ENCODE results near the gene ACLY.

The ACLY gene

DNA sequence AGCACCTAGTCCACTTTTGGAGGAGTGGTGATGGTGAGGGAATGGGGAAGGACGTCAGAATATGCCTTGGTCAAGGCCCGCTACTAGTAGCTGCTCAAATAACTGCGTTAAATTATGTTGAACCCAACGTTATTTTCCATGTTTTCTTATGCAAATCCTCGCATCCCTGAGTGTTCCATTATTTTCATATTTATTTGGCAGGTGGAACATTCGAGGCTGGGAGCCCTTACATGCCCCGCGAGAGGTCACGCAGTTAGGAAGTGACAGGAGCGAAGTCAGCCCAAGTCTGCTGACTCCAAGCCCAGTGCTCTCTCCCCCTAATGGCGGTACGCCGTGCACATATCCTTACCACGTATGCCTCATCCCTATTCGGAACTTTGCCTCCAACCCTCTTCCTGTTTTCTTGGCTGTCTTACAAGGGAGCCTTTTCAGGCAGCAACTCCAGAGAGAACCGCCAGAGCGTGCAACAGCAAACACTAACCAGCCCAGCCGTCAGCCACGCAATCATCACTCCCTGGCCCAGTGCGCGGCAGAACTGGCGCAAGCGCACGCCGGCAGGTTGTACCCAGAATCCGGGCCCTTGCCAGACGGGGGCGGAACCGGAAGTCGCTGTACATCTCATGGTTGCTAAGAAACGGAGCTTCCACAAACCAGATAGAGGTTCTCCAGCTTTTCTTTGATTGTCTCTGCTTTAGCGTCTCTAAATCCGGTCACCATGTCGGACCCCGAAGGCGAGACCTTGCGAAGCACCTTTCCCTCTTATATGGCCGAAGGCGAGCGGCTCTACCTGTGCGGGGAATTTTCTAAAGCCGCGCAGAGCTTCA, 11.5 kb upstream of the ACLY start, which contains the start of gene ODAD4:
Gene ODAD4 (plus strand): TSS at position 609 of the 824 bp plus-strand sequence. CDS start 107 bp downstream, at position 716.
- TF ChIP-seq, protein P1, sequence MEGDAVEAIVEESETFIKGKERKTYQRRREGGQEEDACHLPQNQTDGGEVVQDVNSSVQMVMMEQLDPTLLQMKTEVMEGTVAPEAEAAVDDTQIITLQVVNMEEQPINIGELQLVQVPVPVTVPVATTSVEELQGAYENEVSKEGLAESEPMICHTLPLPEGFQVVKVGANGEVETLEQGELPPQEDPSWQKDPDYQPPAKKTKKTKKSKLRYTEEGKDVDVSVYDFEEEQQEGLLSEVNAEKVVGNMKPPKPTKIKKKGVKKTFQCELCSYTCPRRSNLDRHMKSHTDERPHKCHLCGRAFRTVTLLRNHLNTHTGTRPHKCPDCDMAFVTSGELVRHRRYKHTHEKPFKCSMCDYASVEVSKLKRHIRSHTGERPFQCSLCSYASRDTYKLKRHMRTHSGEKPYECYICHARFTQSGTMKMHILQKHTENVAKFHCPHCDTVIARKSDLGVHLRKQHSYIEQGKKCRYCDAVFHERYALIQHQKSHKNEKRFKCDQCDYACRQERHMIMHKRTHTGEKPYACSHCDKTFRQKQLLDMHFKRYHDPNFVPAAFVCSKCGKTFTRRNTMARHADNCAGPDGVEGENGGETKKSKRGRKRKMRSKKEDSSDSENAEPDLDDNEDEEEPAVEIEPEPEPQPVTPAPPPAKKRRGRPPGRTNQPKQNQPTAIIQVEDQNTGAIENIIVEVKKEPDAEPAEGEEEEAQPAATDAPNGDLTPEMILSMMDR (IDR thresholded peaks at IDR 0.05; ENCODE audit: borderline replicate concordance, control extremely low read depth, extremely low read depth, insufficient read depth, missing control alignments) = no peak
- DNase-seq (ENCODE audit: low spot score) = peak; percentile 96
- in situ Hi-C loops (cut with MboI; ENCODE audit: low sequenced_read_pairs, unreplicated experiment) = no loop called here

DNA sequence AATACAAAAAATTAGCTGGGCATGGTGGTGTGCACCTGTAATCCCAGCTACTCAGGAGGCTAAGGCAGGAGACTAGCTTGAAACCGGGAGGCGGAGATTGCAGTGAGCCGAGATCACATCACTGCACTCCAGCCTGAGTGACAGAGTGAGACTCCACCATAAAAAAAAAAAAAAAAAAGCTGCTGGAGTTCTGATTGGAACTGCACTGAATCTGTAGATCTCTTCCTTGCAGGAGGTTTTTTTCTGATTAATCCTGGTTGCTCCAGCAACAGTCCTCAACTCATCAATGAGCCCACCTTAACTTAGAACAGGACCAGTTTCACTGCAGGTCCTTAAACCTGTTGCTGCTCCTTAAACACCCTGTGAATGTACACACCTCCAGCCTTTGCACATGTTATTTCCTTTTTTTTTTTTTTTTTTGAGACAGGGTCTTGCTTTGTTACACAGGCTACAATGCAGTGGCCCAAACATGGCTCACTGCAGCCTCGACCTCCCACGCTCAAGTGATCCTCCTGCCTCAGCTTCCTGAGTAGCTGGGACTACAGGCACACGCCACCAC, 10.0 kb upstream of the ACLY start:
- no peak for DNase-seq (ENCODE audit: low spot score)
- TF ChIP-seq, protein P1 (IDR thresholded peaks at IDR 0.05; ENCODE audit: borderline replicate concordance, control extremely low read depth, extremely low read depth, insufficient read depth, missing control alignments) = no peak
- in situ Hi-C loops (cut with MboI; ENCODE audit: low sequenced_read_pairs, unreplicated experiment) = no loop called here

DNA sequence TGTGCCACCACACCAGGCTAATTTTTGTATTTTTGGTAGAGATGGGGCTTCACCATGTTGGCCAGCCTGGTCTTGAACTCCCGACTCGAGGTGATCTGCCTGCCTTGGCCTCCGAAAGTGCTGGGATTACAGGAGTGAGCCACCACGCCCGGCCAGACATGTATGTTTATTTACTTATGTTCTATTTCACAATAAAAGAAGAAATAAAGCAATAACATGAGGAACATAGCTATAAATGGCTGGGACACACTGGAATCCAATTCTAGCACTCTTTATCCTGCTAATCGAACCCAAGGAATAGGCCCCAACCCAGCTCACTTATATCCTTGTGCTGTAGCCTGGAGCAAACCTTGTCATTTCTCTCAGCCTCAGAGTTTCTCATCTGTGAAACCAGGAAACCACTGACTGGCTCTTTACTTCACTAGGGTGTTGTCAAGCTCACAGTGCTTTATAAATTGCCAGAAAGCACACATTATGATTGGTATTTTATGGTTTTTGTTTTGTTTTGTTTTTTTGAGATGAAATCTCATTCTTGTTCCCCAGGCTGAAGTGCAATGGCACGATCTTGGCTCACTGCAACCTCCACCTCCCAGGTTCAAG, 7.3 kb upstream of the ACLY start:
- no peak for DNase-seq (ENCODE audit: low spot score)
- TF ChIP-seq, protein P1 (IDR thresholded peaks at IDR 0.05; ENCODE audit: borderline replicate concordance, control extremely low read depth, extremely low read depth, insufficient read depth, missing control alignments) = no peak
- in situ Hi-C loops (cut with MboI; ENCODE audit: low sequenced_read_pairs, unreplicated experiment) = no loop called here

DNA sequence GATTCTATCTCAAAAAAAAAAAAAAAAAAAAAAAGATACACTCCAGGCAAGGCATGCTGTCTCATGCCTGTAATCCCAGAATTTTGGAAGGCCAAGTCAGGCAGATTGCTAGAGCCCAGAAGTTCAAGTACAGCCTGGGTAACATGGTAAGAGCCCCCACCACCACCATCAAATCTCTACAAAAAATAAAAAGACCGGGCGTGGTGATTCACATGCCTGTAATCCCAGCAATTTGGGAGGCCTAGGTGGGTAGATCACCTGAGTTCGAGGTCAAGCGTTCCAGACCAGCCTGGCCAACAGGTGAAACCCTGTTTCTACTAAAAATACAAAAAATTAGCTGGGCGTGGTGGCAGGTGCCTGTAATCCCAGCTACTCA, 1.8 kb upstream of the ACLY start:
- TF ChIP-seq, protein P1 (IDR thresholded peaks at IDR 0.05; ENCODE audit: borderline replicate concordance, control extremely low read depth, extremely low read depth, insufficient read depth, missing control alignments) = no peak
- no peak for DNase-seq (ENCODE audit: low spot score)
- in situ Hi-C loops (cut with MboI; ENCODE audit: low sequenced_read_pairs, unreplicated experiment) = no loop called here

DNA sequence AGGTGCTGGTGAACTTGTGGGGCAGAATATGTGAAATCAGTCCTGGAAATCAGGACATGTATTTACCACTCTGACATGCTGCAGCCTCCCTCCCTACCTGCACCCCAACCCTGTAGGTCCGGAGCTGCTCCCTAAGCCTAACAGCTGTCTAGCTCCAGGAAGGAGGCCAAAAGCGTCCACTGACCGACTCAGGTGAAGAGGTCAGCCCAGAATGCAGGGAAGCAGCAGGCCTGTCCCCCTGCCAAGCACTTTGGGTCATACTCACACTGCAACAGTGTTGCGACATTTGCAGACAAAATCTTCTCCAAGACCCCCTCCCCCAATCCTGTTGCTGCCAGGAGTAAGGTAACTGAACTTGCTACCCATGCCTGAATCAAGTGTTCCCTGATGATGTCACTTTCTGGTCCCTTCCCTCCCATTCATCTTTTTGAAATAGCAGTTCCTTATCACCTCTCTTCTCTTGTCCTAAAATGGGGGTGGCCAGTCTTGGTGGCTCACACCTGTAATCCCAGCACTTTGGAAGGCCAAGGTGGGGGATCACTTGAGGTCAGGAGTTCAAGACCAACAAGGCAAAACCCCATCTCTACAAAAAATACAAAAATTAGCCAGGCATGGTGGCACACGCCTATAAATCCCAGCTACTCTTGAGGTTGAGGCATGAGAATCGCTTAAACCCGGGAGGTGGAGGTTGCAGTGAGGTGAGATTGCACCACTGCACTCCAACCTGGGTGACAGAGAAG, 1.3 kb upstream of the ACLY start:
- TF ChIP-seq, protein P1 (IDR thresholded peaks at IDR 0.05; ENCODE audit: borderline replicate concordance, control extremely low read depth, extremely low read depth, insufficient read depth, missing control alignments) = no peak
- DNase-seq (ENCODE audit: low spot score) = no peak
- in situ Hi-C loops (cut with MboI; ENCODE audit: low sequenced_read_pairs, unreplicated experiment) = no loop called here

DNA sequence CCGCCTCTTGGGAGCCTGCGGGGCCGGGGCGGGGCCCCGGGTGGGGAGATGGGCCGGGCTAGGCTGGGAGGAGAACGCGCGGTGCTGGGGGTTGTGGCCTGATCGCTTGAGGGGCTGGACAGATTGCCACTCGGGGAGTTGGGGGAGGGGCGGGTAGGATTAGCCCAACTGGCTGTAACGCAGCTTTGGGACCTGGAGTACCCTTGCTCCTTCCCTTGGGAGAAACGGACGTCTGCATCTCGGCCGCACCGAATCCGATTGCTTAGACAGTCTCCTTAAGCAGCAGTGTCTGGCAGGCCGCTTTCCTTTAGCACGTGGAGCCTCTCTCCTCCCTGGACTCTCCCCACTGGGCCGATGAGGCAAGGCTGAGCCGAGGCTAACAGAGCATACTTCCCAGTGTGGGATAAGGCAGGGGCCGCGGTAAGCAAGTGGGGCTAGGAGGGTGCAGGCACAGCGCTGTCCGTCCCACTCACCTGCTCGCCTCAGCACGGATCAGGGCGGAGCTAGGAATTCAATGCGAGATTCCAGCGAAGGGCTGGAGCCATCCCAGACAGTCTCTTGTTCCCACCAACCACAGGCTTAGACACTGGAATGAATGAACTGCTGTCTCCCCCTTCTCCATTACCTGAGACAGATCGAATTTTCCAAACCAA, 540 bp upstream of the ACLY start:
- in situ Hi-C loops (cut with MboI; ENCODE audit: low sequenced_read_pairs, unreplicated experiment) = no loop called here
- DNase-seq (ENCODE audit: low spot score) = no peak
- TF ChIP-seq, protein P1 (IDR thresholded peaks at IDR 0.05; ENCODE audit: borderline replicate concordance, control extremely low read depth, extremely low read depth, insufficient read depth, missing control alignments) = no peak
